WTC11 (cell line): ENCODE measurements around the gene FAT3. TPM values are rescaled to one million over a fixed set of nuclear protein-coding genes. Genes with fewer than 3 reads are reported as not detected.

Experiments
- ATAC-seq: fragments of 200-7000 bp; cut with Tn5 transposase; 2 replicates; pipeline ENCODE4 v1.10.0; 2021; ENCODE audit warnings: mild to moderate bottlenecking, moderate library complexity
- CTCF ChIA-PET: fragments of 300-600 bp; sonication (Branson Sonifier 250); formaldehyde crosslinking; loops from one replicate; lab custom pipeline; 2021; ENCODE audit warnings: antibody characterized with exemption; lab: Charles Lee
- POLR2A ChIA-PET: fragments of 350-600 bp; sonication (Branson Sonifier 250); formaldehyde crosslinking; loops from one replicate; lab custom pipeline; 2021; ENCODE audit warnings: antibody characterized with exemption; lab: Charles Lee
- DNase-seq: peaks from one replicate; pipeline ENCODE4 v3.0.0; 2021; ENCODE audit warnings: low spot score
- H3K27ac Mint-ChIP-seq: 2 replicates; pipeline ENCODE4 v1.8.0; 2021; ENCODE audit warnings: mixed read lengths
- H3K27me3 Mint-ChIP-seq: 2 replicates; pipeline ENCODE4 v1.8.0; 2021; ENCODE audit warnings: low read depth, mild to moderate bottlenecking, moderate library complexity, mixed read lengths
- H3K36me3 Mint-ChIP-seq: 2 replicates; pipeline ENCODE4 v1.8.0; 2021; ENCODE audit warnings: mixed read lengths
- H3K4me1 Mint-ChIP-seq: 2 replicates; pipeline ENCODE4 v1.8.0; 2022; ENCODE audit warnings: mixed read lengths
- H3K4me3 Mint-ChIP-seq: 2 replicates; pipeline ENCODE4 v1.8.0; 2021; ENCODE audit warnings: mild to moderate bottlenecking, moderate library complexity, mixed read lengths
- H3K9me3 Mint-ChIP-seq: 2 replicates; pipeline ENCODE4 v1.8.0; 2021; ENCODE audit warnings: mixed read lengths
- ATF1 ChIP-seq: sonication (generic); formaldehyde crosslinking; IDR thresholded peaks from 2 replicates; pipeline ENCODE4 v1.8.1; 2023; ENCODE audit warnings: mild to moderate bottlenecking, moderate library complexity, missing genetic modification reagents
- ELF4 ChIP-seq: sonication (generic); formaldehyde crosslinking; IDR thresholded peaks from 2 replicates; pipeline ENCODE4 v1.8.1; 2022; ENCODE audit warnings: low read depth, mild to moderate bottlenecking, moderate library complexity, missing genetic modification reagents
- ETV6 ChIP-seq: sonication (generic); formaldehyde crosslinking; IDR thresholded peaks from 2 replicates; pipeline ENCODE4 v1.8.1; 2022; ENCODE audit warnings: mild to moderate bottlenecking, missing genetic modification reagents
- FOXJ3 ChIP-seq: sonication (generic); formaldehyde crosslinking; IDR thresholded peaks from 2 replicates; pipeline ENCODE4 v1.9.0; 2021; ENCODE audit warnings: missing genetic modification reagents, mild to moderate bottlenecking, borderline replicate concordance
- FOXK1 ChIP-seq: sonication (generic); formaldehyde crosslinking; IDR thresholded peaks from 2 replicates; pipeline ENCODE4 v1.8.0; 2022; ENCODE audit warnings: mild to moderate bottlenecking, moderate library complexity, missing genetic modification reagents
- GRHL2 ChIP-seq: fragments of 250-450 bp; sonication (Bioruptor Pico); IDR thresholded peaks from 2 replicates; pipeline ENCODE4 v1.8.0; 2022; ENCODE audit warnings: mild to moderate bottlenecking, moderate library complexity; ENCODE audit not compliant: insufficient replicate concordance, severe bottlenecking
- SMAD3 ChIP-seq: sonication (generic); formaldehyde crosslinking; IDR thresholded peaks from 2 replicates; pipeline ENCODE4 v1.8.0; 2022; ENCODE audit warnings: missing genetic modification reagents, mild to moderate bottlenecking, borderline replicate concordance
- SMAD4 ChIP-seq: sonication (generic); formaldehyde crosslinking; IDR thresholded peaks from 2 replicates; pipeline ENCODE4 v1.8.0; 2022; ENCODE audit warnings: mild to moderate bottlenecking, missing genetic modification reagents
- SP1 ChIP-seq: sonication (generic); formaldehyde crosslinking; conservative IDR thresholded peaks from 2 replicates; pipeline ENCODE4 v1.8.1; 2022; ENCODE audit warnings: missing genetic modification reagents
- TCF7 ChIP-seq: sonication (generic); formaldehyde crosslinking; IDR thresholded peaks from 2 replicates; pipeline ENCODE4 v1.8.0; 2022; ENCODE audit warnings: mild to moderate bottlenecking, low read depth, missing genetic modification reagents, moderate library complexity
- TEAD1 ChIP-seq: sonication (generic); formaldehyde crosslinking; IDR thresholded peaks from 2 replicates; pipeline ENCODE4 v1.8.0; 2022; ENCODE audit warnings: mild to moderate bottlenecking, missing genetic modification reagents
- TP53 ChIP-seq: sonication (generic); formaldehyde crosslinking; IDR thresholded peaks from 2 replicates; pipeline ENCODE4 v1.8.1; 2023; ENCODE audit warnings: mild to moderate bottlenecking, missing genetic modification reagents
- ZNF138 ChIP-seq: sonication (generic); formaldehyde crosslinking; conservative IDR thresholded peaks from 2 replicates; pipeline ENCODE4 v1.8.1; 2022; ENCODE audit warnings: mild to moderate bottlenecking, moderate library complexity, missing genetic modification reagents
- ZNF263 ChIP-seq: sonication (generic); formaldehyde crosslinking; IDR thresholded peaks from 2 replicates; pipeline ENCODE4 v1.8.1; 2022; ENCODE audit warnings: low read depth, mild to moderate bottlenecking, moderate library complexity, missing genetic modification reagents
- ZNF317 ChIP-seq: sonication (generic); formaldehyde crosslinking; IDR thresholded peaks from 2 replicates; pipeline ENCODE4 v1.8.1; 2023; ENCODE audit warnings: low read depth, mild to moderate bottlenecking, moderate library complexity, missing genetic modification reagents, borderline replicate concordance
- total RNA-seq: library from RNA; stranded (reverse); gene quantifications from 3 replicates; pipeline ENCODE4 v1.2.3, GENCODE V29; 2021
- TF ChIP-seq, protein P1 (sequence below): sonication (generic); formaldehyde crosslinking; IDR thresholded peaks from 2 replicates; pipeline ENCODE4 v1.8.0; 2023; ENCODE audit warnings: mild to moderate bottlenecking, missing genetic modification reagents
- TF ChIP-seq, protein P2 (sequence below): sonication (generic); formaldehyde crosslinking; IDR thresholded peaks from 2 replicates; pipeline ENCODE4 v1.8.1; 2023; ENCODE audit warnings: mild to moderate bottlenecking, moderate library complexity, missing genetic modification reagents
- TF ChIP-seq, protein P3 (sequence below): fragments of 250-450 bp; sonication (Bioruptor Pico); IDR thresholded peaks from 2 replicates; pipeline ENCODE4 v1.9.0; 2021; ENCODE audit warnings: mild to moderate bottlenecking
- TF ChIP-seq, protein P4 (sequence below): sonication (generic); formaldehyde crosslinking; conservative IDR thresholded peaks from 2 replicates; pipeline ENCODE4 v1.8.1; 2022; ENCODE audit warnings: mild to moderate bottlenecking, missing genetic modification reagents
- TF ChIP-seq, protein P5 (sequence below): fragments of 250-450 bp; sonication (Bioruptor Pico); IDR thresholded peaks from 2 replicates; pipeline ENCODE4 v2.1.2; 2022; ENCODE audit warnings: mild to moderate bottlenecking, moderate library complexity
- TF ChIP-seq, protein P6 (sequence below): sonication (generic); formaldehyde crosslinking; IDR thresholded peaks from 2 replicates; pipeline ENCODE4 v1.8.0; 2023; ENCODE audit warnings: missing genetic modification reagents, mild to moderate bottlenecking, borderline replicate concordance
- TF ChIP-seq, protein P7 (sequence below): sonication (generic); formaldehyde crosslinking; IDR thresholded peaks from 2 replicates; pipeline ENCODE4 v1.8.0; 2022; ENCODE audit warnings: mild to moderate bottlenecking, missing genetic modification reagents

The FAT3 gene
- total RNA-seq, 1 experiment from 2014 or later = 30.9 TPM

DNA sequence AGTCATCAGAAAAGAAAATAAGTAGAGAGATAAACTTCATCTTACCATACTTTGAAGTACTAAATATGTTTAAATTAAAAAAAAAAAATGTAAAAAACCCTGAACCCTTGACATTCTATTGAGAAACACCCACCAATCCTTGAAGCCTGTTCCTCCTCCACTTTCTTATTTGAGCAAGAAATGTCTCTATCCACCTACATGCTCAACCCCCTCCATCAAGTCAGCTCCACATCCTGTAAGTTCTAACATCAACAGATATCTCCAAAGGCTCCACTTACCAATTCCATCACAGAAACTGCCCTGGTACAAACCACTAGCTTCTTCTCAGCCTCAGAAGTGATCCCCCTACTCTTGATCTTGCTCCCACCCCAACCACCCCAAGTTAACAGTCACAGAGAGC, 32.5 kb upstream of the FAT3 start:
- no peak for ATAC-seq
- POLR2A ChIA-PET = no interaction called here
- H3K4me3 Mint-ChIP-seq = no peak overlapping the region
- no peaks in the 10 kb centered on the region for H3K27me3 Mint-ChIP-seq
- DNase-seq = no peak
- no peaks in the 10 kb centered on the region for H3K36me3 Mint-ChIP-seq
- H3K9me3 Mint-ChIP-seq = no peaks in the 10 kb centered on the region
- H3K27ac Mint-ChIP-seq = no peak overlapping the region
- peaks cover 6% of the 10 kb centered on the region for H3K4me1 Mint-ChIP-seq
- no peak for TF ChIP-seq ATF1
- TF ChIP-seq ZNF138 = no peak
- TF ChIP-seq, protein P1, sequence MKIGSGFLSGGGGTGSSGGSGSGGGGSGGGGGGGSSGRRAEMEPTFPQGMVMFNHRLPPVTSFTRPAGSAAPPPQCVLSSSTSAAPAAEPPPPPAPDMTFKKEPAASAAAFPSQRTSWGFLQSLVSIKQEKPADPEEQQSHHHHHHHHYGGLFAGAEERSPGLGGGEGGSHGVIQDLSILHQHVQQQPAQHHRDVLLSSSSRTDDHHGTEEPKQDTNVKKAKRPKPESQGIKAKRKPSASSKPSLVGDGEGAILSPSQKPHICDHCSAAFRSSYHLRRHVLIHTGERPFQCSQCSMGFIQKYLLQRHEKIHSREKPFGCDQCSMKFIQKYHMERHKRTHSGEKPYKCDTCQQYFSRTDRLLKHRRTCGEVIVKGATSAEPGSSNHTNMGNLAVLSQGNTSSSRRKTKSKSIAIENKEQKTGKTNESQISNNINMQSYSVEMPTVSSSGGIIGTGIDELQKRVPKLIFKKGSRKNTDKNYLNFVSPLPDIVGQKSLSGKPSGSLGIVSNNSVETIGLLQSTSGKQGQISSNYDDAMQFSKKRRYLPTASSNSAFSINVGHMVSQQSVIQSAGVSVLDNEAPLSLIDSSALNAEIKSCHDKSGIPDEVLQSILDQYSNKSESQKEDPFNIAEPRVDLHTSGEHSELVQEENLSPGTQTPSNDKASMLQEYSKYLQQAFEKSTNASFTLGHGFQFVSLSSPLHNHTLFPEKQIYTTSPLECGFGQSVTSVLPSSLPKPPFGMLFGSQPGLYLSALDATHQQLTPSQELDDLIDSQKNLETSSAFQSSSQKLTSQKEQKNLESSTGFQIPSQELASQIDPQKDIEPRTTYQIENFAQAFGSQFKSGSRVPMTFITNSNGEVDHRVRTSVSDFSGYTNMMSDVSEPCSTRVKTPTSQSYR (CRISPR knock-in tag) = no peak
- no peak for TF ChIP-seq TCF7 (CRISPR knock-in tag)
- TF ChIP-seq GRHL2 (CRISPR knock-in tag) = no peak
- TF ChIP-seq, protein P2, sequence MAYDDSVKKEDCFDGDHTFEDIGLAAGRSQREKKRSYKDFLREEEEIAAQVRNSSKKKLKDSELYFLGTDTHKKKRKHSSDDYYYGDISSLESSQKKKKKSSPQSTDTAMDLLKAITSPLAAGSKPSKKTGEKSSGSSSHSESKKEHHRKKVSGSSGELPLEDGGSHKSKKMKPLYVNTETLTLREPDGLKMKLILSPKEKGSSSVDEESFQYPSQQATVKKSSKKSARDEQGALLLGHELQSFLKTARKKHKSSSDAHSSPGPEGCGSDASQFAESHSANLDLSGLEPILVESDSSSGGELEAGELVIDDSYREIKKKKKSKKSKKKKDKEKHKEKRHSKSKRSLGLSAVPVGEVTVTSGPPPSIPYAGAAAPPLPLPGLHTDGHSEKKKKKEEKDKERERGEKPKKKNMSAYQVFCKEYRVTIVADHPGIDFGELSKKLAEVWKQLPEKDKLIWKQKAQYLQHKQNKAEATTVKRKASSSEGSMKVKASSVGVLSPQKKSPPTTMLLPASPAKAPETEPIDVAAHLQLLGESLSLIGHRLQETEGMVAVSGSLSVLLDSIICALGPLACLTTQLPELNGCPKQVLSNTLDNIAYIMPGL = no peak
- TF ChIP-seq FOXK1 (CRISPR knock-in tag) = no peak
- TF ChIP-seq, protein P3, sequence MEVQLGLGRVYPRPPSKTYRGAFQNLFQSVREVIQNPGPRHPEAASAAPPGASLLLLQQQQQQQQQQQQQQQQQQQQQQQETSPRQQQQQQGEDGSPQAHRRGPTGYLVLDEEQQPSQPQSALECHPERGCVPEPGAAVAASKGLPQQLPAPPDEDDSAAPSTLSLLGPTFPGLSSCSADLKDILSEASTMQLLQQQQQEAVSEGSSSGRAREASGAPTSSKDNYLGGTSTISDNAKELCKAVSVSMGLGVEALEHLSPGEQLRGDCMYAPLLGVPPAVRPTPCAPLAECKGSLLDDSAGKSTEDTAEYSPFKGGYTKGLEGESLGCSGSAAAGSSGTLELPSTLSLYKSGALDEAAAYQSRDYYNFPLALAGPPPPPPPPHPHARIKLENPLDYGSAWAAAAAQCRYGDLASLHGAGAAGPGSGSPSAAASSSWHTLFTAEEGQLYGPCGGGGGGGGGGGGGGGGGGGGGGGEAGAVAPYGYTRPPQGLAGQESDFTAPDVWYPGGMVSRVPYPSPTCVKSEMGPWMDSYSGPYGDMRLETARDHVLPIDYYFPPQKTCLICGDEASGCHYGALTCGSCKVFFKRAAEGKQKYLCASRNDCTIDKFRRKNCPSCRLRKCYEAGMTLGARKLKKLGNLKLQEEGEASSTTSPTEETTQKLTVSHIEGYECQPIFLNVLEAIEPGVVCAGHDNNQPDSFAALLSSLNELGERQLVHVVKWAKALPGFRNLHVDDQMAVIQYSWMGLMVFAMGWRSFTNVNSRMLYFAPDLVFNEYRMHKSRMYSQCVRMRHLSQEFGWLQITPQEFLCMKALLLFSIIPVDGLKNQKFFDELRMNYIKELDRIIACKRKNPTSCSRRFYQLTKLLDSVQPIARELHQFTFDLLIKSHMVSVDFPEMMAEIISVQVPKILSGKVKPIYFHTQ (CRISPR knock-in tag) = no peak
- TF ChIP-seq SP1 (CRISPR knock-in tag) = no peak
- no peak for TF ChIP-seq FOXJ3 (CRISPR knock-in tag)
- no peak for TF ChIP-seq SMAD3
- TF ChIP-seq, protein P4, sequence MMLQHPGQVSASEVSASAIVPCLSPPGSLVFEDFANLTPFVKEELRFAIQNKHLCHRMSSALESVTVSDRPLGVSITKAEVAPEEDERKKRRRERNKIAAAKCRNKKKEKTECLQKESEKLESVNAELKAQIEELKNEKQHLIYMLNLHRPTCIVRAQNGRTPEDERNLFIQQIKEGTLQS (CRISPR knock-in tag) = no peak
- TF ChIP-seq ZNF263 (CRISPR knock-in tag) = no peak
- no peak for TF ChIP-seq ELF4 (CRISPR knock-in tag)
- CTCF ChIA-PET = no interaction called here

DNA sequence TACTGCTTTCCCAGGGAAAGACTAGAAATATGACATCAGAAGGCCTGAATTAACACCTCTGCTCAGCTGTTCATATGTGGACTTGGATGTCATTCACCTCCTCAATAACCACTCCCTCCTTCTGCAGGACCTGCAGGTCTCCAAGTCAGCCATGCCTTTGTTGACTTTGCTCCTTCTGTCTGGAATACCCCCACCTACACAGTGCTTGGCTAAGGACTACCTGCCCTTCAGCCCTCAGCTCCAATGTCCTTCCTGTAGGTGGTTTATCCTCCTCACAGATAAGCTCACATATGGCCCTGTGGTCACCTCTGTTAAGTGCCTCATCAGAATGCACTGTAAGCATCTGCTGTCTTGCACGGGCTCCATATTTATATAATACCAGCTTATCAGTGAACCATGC, 26.4 kb upstream of the FAT3 start:
- no peaks in the 10 kb centered on the region; the same call in 1 of the 2 replicates for H3K27me3 Mint-ChIP-seq
- DNase-seq = no peak
- ChIA-PET POLR2A (no interaction called here), CTCF (interaction anchor here (2.1 kb wide), 1 partner anchor 142 kb away, joined by 7 read pairs; no protein-coding TSS in a partner anchor)
- peaks cover 12% of the 10 kb centered on the region for H3K9me3 Mint-ChIP-seq
- no peak overlapping the region for H3K4me3 Mint-ChIP-seq
- no peak overlapping the region for H3K27ac Mint-ChIP-seq
- no peak for ATAC-seq
- no peaks in the 10 kb centered on the region for H3K4me1 Mint-ChIP-seq
- peaks cover 3% of the 10 kb centered on the region for H3K36me3 Mint-ChIP-seq
- TF ChIP-seq TEAD1 (CRISPR knock-in tag) (no peak), TP53 (CRISPR knock-in tag) (no peak), ZNF317 (CRISPR knock-in tag) (no peak), SMAD4 (CRISPR knock-in tag) (no peak), SP1 (CRISPR knock-in tag) (no peak), ETV6 (CRISPR knock-in tag) (no peak)
- TF ChIP-seq, protein P5, sequence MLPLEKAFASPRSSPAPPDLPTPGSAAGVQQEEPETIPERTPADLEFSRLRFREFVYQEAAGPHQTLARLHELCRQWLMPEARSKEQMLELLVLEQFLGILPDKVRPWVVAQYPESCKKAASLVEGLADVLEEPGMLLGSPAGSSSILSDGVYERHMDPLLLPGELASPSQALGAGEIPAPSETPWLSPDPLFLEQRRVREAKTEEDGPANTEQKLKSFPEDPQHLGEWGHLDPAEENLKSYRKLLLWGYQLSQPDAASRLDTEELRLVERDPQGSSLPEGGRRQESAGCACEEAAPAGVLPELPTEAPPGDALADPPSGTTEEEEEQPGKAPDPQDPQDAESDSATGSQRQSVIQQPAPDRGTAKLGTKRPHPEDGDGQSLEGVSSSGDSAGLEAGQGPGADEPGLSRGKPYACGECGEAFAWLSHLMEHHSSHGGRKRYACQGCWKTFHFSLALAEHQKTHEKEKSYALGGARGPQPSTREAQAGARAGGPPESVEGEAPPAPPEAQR (CRISPR knock-in tag) = no peak
- TF ChIP-seq, protein P6, sequence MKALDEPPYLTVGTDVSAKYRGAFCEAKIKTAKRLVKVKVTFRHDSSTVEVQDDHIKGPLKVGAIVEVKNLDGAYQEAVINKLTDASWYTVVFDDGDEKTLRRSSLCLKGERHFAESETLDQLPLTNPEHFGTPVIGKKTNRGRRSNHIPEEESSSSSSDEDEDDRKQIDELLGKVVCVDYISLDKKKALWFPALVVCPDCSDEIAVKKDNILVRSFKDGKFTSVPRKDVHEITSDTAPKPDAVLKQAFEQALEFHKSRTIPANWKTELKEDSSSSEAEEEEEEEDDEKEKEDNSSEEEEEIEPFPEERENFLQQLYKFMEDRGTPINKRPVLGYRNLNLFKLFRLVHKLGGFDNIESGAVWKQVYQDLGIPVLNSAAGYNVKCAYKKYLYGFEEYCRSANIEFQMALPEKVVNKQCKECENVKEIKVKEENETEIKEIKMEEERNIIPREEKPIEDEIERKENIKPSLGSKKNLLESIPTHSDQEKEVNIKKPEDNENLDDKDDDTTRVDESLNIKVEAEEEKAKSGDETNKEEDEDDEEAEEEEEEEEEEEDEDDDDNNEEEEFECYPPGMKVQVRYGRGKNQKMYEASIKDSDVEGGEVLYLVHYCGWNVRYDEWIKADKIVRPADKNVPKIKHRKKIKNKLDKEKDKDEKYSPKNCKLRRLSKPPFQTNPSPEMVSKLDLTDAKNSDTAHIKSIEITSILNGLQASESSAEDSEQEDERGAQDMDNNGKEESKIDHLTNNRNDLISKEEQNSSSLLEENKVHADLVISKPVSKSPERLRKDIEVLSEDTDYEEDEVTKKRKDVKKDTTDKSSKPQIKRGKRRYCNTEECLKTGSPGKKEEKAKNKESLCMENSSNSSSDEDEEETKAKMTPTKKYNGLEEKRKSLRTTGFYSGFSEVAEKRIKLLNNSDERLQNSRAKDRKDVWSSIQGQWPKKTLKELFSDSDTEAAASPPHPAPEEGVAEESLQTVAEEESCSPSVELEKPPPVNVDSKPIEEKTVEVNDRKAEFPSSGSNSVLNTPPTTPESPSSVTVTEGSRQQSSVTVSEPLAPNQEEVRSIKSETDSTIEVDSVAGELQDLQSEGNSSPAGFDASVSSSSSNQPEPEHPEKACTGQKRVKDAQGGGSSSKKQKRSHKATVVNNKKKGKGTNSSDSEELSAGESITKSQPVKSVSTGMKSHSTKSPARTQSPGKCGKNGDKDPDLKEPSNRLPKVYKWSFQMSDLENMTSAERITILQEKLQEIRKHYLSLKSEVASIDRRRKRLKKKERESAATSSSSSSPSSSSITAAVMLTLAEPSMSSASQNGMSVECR (CRISPR knock-in tag) = no peak
- TF ChIP-seq, protein P7, sequence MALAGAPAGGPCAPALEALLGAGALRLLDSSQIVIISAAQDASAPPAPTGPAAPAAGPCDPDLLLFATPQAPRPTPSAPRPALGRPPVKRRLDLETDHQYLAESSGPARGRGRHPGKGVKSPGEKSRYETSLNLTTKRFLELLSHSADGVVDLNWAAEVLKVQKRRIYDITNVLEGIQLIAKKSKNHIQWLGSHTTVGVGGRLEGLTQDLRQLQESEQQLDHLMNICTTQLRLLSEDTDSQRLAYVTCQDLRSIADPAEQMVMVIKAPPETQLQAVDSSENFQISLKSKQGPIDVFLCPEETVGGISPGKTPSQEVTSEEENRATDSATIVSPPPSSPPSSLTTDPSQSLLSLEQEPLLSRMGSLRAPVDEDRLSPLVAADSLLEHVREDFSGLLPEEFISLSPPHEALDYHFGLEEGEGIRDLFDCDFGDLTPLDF (CRISPR knock-in tag) = no peak
